Measurements from ENCODE around the gene DR1.

DNA sequence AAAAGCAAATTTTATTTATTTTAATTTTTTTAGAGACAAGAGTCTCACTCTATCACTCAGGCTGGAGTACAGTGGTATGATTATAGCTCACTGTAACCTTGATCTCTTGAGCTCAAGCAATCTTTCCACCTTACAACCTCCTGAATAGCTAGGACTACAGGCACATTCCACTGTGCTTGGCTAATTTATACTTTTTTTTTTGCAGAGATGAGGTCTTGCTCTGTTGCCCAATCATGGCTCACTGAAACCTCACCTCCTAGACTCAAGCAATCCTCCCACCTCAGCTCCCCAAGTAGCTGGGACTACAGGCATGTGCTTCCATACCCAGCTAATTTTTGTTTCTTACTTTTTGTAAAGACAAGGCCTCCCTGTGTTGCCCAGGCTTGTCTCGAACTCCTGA, 49.5 kb downstream of the DR1 start:
- TF ChIP-seq RAD21 (IDR thresholded peaks at IDR 0.05; ENCODE audit: low read depth) (no peak), TEAD4 (IDR thresholded peaks at IDR 0.05) (no peak), TAF1 (IDR thresholded peaks at IDR 0.05; ENCODE audit: low read depth) (no peak), EGR1 (IDR thresholded peaks at IDR 0.05) (no peak), EP300 (IDR thresholded peaks at IDR 0.05; ENCODE audit: borderline replicate concordance) (no peak), YY1 (IDR thresholded peaks at IDR 0.05; ENCODE audit: low read depth) (no peak), TCF12 (IDR thresholded peaks at IDR 0.05; ENCODE audit: low read depth) (no peak), CREB1 (IDR thresholded peaks at IDR 0.05; ENCODE audit: low read depth) (no peak)
- TF ChIP-seq, protein P1, sequence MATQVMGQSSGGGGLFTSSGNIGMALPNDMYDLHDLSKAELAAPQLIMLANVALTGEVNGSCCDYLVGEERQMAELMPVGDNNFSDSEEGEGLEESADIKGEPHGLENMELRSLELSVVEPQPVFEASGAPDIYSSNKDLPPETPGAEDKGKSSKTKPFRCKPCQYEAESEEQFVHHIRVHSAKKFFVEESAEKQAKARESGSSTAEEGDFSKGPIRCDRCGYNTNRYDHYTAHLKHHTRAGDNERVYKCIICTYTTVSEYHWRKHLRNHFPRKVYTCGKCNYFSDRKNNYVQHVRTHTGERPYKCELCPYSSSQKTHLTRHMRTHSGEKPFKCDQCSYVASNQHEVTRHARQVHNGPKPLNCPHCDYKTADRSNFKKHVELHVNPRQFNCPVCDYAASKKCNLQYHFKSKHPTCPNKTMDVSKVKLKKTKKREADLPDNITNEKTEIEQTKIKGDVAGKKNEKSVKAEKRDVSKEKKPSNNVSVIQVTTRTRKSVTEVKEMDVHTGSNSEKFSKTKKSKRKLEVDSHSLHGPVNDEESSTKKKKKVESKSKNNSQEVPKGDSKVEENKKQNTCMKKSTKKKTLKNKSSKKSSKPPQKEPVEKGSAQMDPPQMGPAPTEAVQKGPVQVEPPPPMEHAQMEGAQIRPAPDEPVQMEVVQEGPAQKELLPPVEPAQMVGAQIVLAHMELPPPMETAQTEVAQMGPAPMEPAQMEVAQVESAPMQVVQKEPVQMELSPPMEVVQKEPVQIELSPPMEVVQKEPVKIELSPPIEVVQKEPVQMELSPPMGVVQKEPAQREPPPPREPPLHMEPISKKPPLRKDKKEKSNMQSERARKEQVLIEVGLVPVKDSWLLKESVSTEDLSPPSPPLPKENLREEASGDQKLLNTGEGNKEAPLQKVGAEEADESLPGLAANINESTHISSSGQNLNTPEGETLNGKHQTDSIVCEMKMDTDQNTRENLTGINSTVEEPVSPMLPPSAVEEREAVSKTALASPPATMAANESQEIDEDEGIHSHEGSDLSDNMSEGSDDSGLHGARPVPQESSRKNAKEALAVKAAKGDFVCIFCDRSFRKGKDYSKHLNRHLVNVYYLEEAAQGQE (IDR thresholded peaks at IDR 0.05; ENCODE audit: low read depth) = no peak
- TF ChIP-seq, protein P2, sequence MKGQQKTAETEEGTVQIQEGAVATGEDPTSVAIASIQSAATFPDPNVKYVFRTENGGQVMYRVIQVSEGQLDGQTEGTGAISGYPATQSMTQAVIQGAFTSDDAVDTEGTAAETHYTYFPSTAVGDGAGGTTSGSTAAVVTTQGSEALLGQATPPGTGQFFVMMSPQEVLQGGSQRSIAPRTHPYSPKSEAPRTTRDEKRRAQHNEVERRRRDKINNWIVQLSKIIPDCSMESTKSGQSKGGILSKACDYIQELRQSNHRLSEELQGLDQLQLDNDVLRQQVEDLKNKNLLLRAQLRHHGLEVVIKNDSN (IDR thresholded peaks at IDR 0.05) = no peak

All from Ishikawa (cell line).